HEK293 (cell line): Measurements from ENCODE around the gene PIP5K1C.

Experiments used
- ATF2 ChIP-seq: fragments of 450-650 bp; formaldehyde crosslinking; IDR thresholded peaks from 2 replicates; pipeline ENCODE4 v1.5.1; 2016; ENCODE audit warnings: missing biosample characterization, missing genetic modification characterization, low read depth
- CTCF ChIP-seq: fragments of 450-650 bp; formaldehyde crosslinking; IDR thresholded peaks from 2 replicates; pipeline ENCODE4 v1.5.1; 2016; ENCODE audit warnings: missing biosample characterization, missing genetic modification characterization
- PRDM4 ChIP-seq: fragments of 450-650 bp; formaldehyde crosslinking; IDR thresholded peaks from 2 replicates; pipeline ENCODE4 v1.5.1; 2017; ENCODE audit warnings: missing biosample characterization, missing genetic modification characterization
- REST ChIP-seq: fragments of 450-650 bp; formaldehyde crosslinking; IDR thresholded peaks from 2 replicates; pipeline ENCODE4 v1.5.1; 2016; ENCODE audit warnings: missing biosample characterization, missing genetic modification characterization
- SETDB1 ChIP-seq: IDR thresholded peaks from one replicate; pipeline ENCODE4 v1.6.1; 2017; ENCODE audit warnings: mild to moderate bottlenecking, low read length, moderate library complexity, mixed read lengths; ENCODE audit not compliant: insufficient read length
- SP2 ChIP-seq: fragments of 450-650 bp; formaldehyde crosslinking; IDR thresholded peaks from 2 replicates; pipeline ENCODE4 v1.5.1; 2016; ENCODE audit warnings: missing biosample characterization, missing genetic modification characterization
- ZNF121 ChIP-seq: fragments of 450-650 bp; formaldehyde crosslinking; IDR thresholded peaks from 2 replicates; pipeline ENCODE4 v1.5.1; 2016; ENCODE audit warnings: missing biosample characterization, missing genetic modification characterization
- ZNF146 ChIP-seq: fragments of 450-650 bp; formaldehyde crosslinking; IDR thresholded peaks from 2 replicates; pipeline ENCODE4 v1.5.1; 2016; ENCODE audit warnings: missing biosample characterization, missing genetic modification characterization
- ZNF488 ChIP-seq: fragments of 450-650 bp; formaldehyde crosslinking; IDR thresholded peaks from 2 replicates; pipeline ENCODE4 v1.5.1; 2016; ENCODE audit warnings: missing biosample characterization, missing genetic modification characterization
- ZNF544 ChIP-seq: fragments of 450-650 bp; formaldehyde crosslinking; IDR thresholded peaks from 2 replicates; pipeline ENCODE4 v1.5.0; 2017; ENCODE audit warnings: missing biosample characterization, missing genetic modification characterization
- ZNF747 ChIP-seq: fragments of 450-650 bp; formaldehyde crosslinking; IDR thresholded peaks from 2 replicates; pipeline ENCODE4 v1.5.1; 2016; ENCODE audit warnings: missing biosample characterization, missing genetic modification characterization
- ZNF785 ChIP-seq: fragments of 450-650 bp; formaldehyde crosslinking; IDR thresholded peaks from 2 replicates; pipeline ENCODE4 v1.5.1; 2016; ENCODE audit warnings: missing biosample characterization, missing genetic modification characterization

- TF ChIP-seq REST (no peak), ZNF785 (tag by site-specific recombination) (no peak), ATF2 (tag by site-specific recombination) (no peak), CTCF (tag by site-specific recombination) (no peak), ZNF488 (tag by site-specific recombination) (no peak), SETDB1 (no peak), PRDM4 (tag by site-specific recombination) (no peak), ZNF121 (tag by site-specific recombination) (no peak), ZNF747 (no peak), SP2 (no peak), ZNF544 (tag by site-specific recombination) (no peak), ZNF146 (tag by site-specific recombination) (no peak)
Observed at GRCh38 chr19:3669082-3669946, 31.0 kb downstream of the PIP5K1C start.
